OCI-LY7 (cell line): Measurements from ENCODE around the gene TMEM158.

ENCODE experiments used
- EZH2phosphoT487 ChIP-seq: fragments of 200-600 bp; sonication (generic); IDR thresholded peaks from 2 replicates; pipeline ENCODE4 v1.6.1; 2018; ENCODE audit warnings: low read depth, borderline replicate concordance, mild to moderate bottlenecking, mixed run types, antibody characterized with exemption, low read length, moderate library complexity, mixed read lengths
- TF ChIP-seq, protein P1 (sequence below): fragments of 200-600 bp; sonication (generic); conservative IDR thresholded peaks from 2 replicates; pipeline ENCODE4 v1.5.1; 2014; ENCODE audit warnings: mild to moderate bottlenecking, antibody characterized with exemption, low read length, moderate library complexity, mixed read lengths

DNA sequence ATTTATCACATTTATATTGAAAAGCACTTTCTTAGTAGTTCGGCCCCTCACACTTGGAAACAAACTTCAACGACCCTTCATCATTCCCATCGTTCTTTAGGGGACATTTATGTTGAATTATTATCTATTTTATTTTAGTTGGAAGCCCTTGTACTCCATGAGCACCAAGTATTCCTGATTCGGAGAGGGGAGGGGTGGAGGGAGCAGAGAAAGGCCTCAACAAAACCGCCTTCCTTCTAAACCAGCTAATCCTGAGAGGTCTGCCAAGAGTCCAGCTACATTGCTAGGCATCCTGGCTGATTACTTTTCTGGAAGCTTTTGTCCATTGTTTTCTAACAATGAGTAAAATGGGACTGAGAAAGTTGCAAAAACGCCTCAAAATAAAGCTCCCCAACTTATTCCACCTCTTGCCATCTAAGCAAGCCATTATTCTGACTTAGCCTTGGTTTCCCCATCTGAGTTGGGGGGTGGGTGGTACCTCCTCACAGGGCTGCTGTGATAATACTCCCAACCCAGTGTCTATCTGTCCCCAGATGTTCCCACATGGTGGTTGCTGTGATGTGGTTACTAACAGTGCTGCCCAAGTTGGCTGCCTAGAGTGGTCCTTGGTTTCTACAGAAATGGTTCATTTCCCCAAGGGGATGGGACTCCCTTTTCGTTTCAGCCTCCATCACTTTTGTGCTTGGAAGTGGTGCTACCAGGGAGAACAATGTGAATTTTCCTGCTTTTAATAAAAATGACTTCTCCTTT is 1.2 kb upstream of the TMEM158 start:
- TF ChIP-seq, protein P1, sequence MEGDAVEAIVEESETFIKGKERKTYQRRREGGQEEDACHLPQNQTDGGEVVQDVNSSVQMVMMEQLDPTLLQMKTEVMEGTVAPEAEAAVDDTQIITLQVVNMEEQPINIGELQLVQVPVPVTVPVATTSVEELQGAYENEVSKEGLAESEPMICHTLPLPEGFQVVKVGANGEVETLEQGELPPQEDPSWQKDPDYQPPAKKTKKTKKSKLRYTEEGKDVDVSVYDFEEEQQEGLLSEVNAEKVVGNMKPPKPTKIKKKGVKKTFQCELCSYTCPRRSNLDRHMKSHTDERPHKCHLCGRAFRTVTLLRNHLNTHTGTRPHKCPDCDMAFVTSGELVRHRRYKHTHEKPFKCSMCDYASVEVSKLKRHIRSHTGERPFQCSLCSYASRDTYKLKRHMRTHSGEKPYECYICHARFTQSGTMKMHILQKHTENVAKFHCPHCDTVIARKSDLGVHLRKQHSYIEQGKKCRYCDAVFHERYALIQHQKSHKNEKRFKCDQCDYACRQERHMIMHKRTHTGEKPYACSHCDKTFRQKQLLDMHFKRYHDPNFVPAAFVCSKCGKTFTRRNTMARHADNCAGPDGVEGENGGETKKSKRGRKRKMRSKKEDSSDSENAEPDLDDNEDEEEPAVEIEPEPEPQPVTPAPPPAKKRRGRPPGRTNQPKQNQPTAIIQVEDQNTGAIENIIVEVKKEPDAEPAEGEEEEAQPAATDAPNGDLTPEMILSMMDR = no peak
- no peak for TF ChIP-seq EZH2phosphoT487
